Effector memory CD4-positive, alpha-beta T cell (primary cell): ENCODE measurements around the gene LOXL1.

Experiments
- DNase-seq, 3 donors: peaks; one replicate each; pipeline ENCODE4 v3.0.0-alpha.2; 2020
- H3K27ac ChIP-seq: 2 replicates; pipeline ENCODE4 v1.7.0; 2013; ENCODE audit warnings: mild to moderate bottlenecking, low read length, moderate library complexity; ENCODE audit not compliant: insufficient read depth, poor library complexity, severe bottlenecking
- H3K27me3 ChIP-seq: replicated peaks from 2 replicates; pipeline ENCODE4 v1.7.0; 2013; ENCODE audit warnings: mild to moderate bottlenecking, low read length; ENCODE audit not compliant: insufficient read depth, control insufficient read depth, poor library complexity, severe bottlenecking
- H3K36me3 ChIP-seq: 2 replicates; pipeline ENCODE4 v1.7.0; 2013; ENCODE audit warnings: mild to moderate bottlenecking, low read length, moderate library complexity; ENCODE audit not compliant: control insufficient read depth, insufficient read depth
- H3K4me1 ChIP-seq: 2 replicates; pipeline ENCODE4 v1.7.0; 2013; ENCODE audit warnings: low read length, mild to moderate bottlenecking; ENCODE audit not compliant: control insufficient read depth, insufficient read depth, poor library complexity, severe bottlenecking
- H3K4me3 ChIP-seq: 2 replicates; pipeline ENCODE4 v1.7.0; 2013; ENCODE audit warnings: low read length, low read depth, mild to moderate bottlenecking; ENCODE audit not compliant: insufficient read depth, poor library complexity, severe bottlenecking
- H3K9me3 ChIP-seq: 2 replicates; pipeline ENCODE4 v1.7.0; 2013; ENCODE audit warnings: mild to moderate bottlenecking, low read length, moderate library complexity; ENCODE audit not compliant: control insufficient read depth

Gene LOXL1

GRCh38 chr15:73940061-73940981, 14.1 kb downstream of the LOXL1 start:
- no peaks in the 10 kb centered on the region for H3K9me3 ChIP-seq
- peaks cover 17% of the 10 kb centered on the region for H3K4me1 ChIP-seq
- H3K36me3 ChIP-seq: no peaks in the 10 kb centered on the region
- no peak overlapping the region for H3K4me3 ChIP-seq
- DNase-seq: no peak
- no peak overlapping the region for H3K27ac ChIP-seq
- H3K27me3 ChIP-seq: no peaks in the 10 kb centered on the region

- H3K27ac ChIP-seq: no peak overlapping the region
- H3K27me3 ChIP-seq: no peaks in the 10 kb centered on the region
- H3K4me3 ChIP-seq: no peak overlapping the region
- H3K9me3 ChIP-seq: no peaks in the 10 kb centered on the region
- H3K4me1 ChIP-seq: peaks cover 17% of the 10 kb centered on the region
- no peaks in the 10 kb centered on the region for H3K36me3 ChIP-seq
- DNase-seq: no peak
Measured at GRCh38 chr15:73941044-73941443, 14.8 kb downstream of the LOXL1 start.

GRCh38 chr15:73941449-73941848, 15.2 kb downstream of the LOXL1 start:
- Histone ChIP-seq H3K9me3 (no peaks in the 10 kb centered on the region), H3K27me3 (no peaks in the 10 kb centered on the region), H3K4me1 (peaks cover 17% of the 10 kb centered on the region), H3K27ac (no peak overlapping the region), H3K36me3 (no peaks in the 10 kb centered on the region), H3K4me3 (no peak overlapping the region)
- no peak for DNase-seq

GRCh38 chr15:73941871-73942635, 15.8 kb downstream of the LOXL1 start:
- Histone ChIP-seq H3K27me3 (no peaks in the 10 kb centered on the region), H3K9me3 (no peaks in the 10 kb centered on the region), H3K27ac (no peak overlapping the region), H3K4me1 (peaks cover 17% of the 10 kb centered on the region), H3K4me3 (no peak overlapping the region), H3K36me3 (no peaks in the 10 kb centered on the region)
- DNase-seq: no peak

- DNase-seq: no peak
- Histone ChIP-seq H3K4me1 (peaks cover 17% of the 10 kb centered on the region), H3K9me3 (no peaks in the 10 kb centered on the region), H3K27ac (no peak overlapping the region), H3K27me3 (no peaks in the 10 kb centered on the region), H3K4me3 (no peak overlapping the region), H3K36me3 (no peaks in the 10 kb centered on the region)
Measured at GRCh38 chr15:73942751-73943270, 16.5 kb downstream of the LOXL1 start.

GRCh38 chr15:73944161-73945129, 18.2 kb downstream of the LOXL1 start:
- Histone ChIP-seq H3K9me3 (no peaks in the 10 kb centered on the region), H3K36me3 (no peaks in the 10 kb centered on the region), H3K27ac (no peak overlapping the region), H3K4me3 (no peak overlapping the region), H3K4me1 (peaks cover 17% of the 10 kb centered on the region), H3K27me3 (no peaks in the 10 kb centered on the region)
- DNase-seq: no peak

- no peak for DNase-seq
- Histone ChIP-seq H3K27me3 (no peaks in the 10 kb centered on the region), H3K4me1 (peaks cover 17% of the 10 kb centered on the region), H3K36me3 (no peaks in the 10 kb centered on the region), H3K27ac (no peak overlapping the region), H3K4me3 (no peak overlapping the region), H3K9me3 (no peaks in the 10 kb centered on the region)
Measured at GRCh38 chr15:73945130-73945508, 18.9 kb downstream of the LOXL1 start.

- H3K4me3 ChIP-seq: no peak overlapping the region
- no peaks in the 10 kb centered on the region for H3K27me3 ChIP-seq
- peaks cover 16% of the 10 kb centered on the region for H3K4me1 ChIP-seq
- no peak for DNase-seq
- no peak overlapping the region for H3K27ac ChIP-seq
- H3K9me3 ChIP-seq: no peaks in the 10 kb centered on the region
- H3K36me3 ChIP-seq: no peaks in the 10 kb centered on the region
Measured at GRCh38 chr15:73946046-73946721, 19.9 kb downstream of the LOXL1 start.

GRCh38 chr15:73946795-73947370, 20.6 kb downstream of the LOXL1 start:
- no peak for DNase-seq
- no peak overlapping the region for H3K27ac ChIP-seq
- no peaks in the 10 kb centered on the region for H3K36me3 ChIP-seq
- H3K9me3 ChIP-seq: no peaks in the 10 kb centered on the region
- no peak overlapping the region for H3K4me3 ChIP-seq
- H3K4me1 ChIP-seq: peaks cover 9% of the 10 kb centered on the region
- no peaks in the 10 kb centered on the region for H3K27me3 ChIP-seq
